Motor neuron (in vitro differentiated cells): ENCODE data around the gene NTNG1. TPM values are rescaled to one million over a fixed set of nuclear protein-coding genes. Genes with fewer than 3 reads are reported as not detected.

Experiments
- ATAC-seq, 8 experiments: fragments of 200-7000 bp; cut with Tn5 transposase; replicated peaks in 6 of 8; 2 replicates each; pipeline ENCODE4 v1.8.0; 2021; ENCODE audit warnings: mild to moderate bottlenecking in 8 of 8, moderate library complexity in 8 of 8
- H3K27ac ChIP-seq, 2 donors: fragments of 250-450 bp; sonication (Bioruptor Pico); 2 replicates each; pipeline ENCODE4 v1.9.0; 2021; ENCODE audit warnings: antibody characterized with exemption in 2 of 2, mild to moderate bottlenecking in 2 of 2, moderate library complexity in 1 of 2
- H3K4me1 ChIP-seq, 2 donors: fragments of 250-450 bp; sonication (Bioruptor Pico); replicated peaks in 1 of 2; 2 replicates each; pipeline ENCODE4 v1.6.1; 2021; ENCODE audit warnings: antibody characterized with exemption in 2 of 2, mild to moderate bottlenecking in 2 of 2, moderate library complexity in 1 of 2
- H3K4me3 ChIP-seq, 5 donors: fragments of 250-450 bp; sonication (Bioruptor Pico); 2 replicates each; pipeline ENCODE4 v1.9.0; 2021; ENCODE audit warnings: antibody characterized with exemption in 5 of 5, mild to moderate bottlenecking in 5 of 5, moderate library complexity in 4 of 5
- WGBS, 10 experiments: fragments of 450-650 bp; shearing (Covaris generic); methylation state at CpG; one replicate each; pipeline ENCODE4 v1.0.0; 2022; 5-methylcytosine and 5-hydroxymethylcytosine counted together
- in situ Hi-C, 9 experiments: fragments of 400-800 bp; cut with MboI; loops; one replicate each; pipeline ENCODE4 v1.15.0; 2021; ENCODE audit warnings: low sequenced_read_pairs in 9 of 9, low pct_unique_long_range_greater_than_20kb in 2 of 9; ENCODE audit not compliant: unreplicated experiment in 9 of 9
- total RNA-seq, 8 experiments: library from RNA; unstranded; fragments of 300-600 nt; gene quantifications; 2 replicates each; pipeline versions ENCODE4 v1.2.3 to v1.2.4, GENCODE V29; 2022

Gene NTNG1
- total RNA-seq, 8 experiments from 2014 or later: 3.7 to 54.8 (median 18.5) TPM

DNA sequence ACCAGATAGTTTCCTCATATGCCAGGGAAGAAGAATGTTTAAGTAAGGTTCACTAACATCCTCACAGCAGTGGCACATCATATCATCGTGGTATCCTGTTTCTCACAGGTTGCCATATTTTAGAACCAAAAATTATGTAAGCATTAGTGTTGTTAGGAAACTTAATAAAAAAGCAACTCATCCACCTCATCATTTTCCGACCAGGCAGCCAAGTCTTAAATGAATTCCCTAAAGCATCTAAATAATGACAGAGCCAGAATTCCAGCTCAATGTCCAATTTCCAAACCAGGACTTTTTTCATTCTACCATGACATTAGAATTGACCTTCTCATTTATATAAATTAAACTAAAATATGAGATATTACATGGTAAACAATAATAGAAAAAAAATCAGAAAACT, 272.7 kb downstream of the NTNG1 start:
- 21 to 100% (median 87%) methylated on average over 1 to 2 of the region's 2 CpGs; no CpG with 5 or more reads in 2 of the 10 experiments for WGBS, 10 experiments
- no peak overlapping the region for H3K4me3 ChIP-seq
- in situ Hi-C loops: loop anchor here in 1 of 9 experiments (25.0 kb wide), 2 partner anchors 99 to 349 kb away; no protein-coding TSS in a partner anchor
- ATAC-seq: no peak
- no peaks in the 10 kb centered on the region for H3K4me1 ChIP-seq
- H3K27ac ChIP-seq: no peak overlapping the region

DNA sequence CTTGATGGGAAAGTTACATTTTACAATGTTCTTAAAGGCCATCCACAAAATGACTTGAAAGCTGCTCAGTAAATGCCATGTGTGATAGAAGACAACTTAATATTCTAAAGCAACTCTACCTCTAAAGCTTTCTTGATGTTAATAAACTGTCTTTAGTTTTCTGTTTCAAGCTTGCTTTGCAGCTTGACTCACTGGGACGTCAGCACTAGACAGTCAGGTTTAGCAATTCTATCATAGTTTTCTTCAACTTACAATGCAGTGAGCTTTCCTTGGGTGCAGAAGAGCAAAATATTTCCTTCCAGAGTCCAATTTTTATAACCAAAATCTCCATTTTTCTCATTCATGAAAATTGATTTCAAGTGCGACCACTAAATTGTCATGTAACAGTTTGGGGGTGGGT, 273.1 kb downstream of the NTNG1 start:
- in situ Hi-C loops: loop anchor here in 1 of 9 experiments (25.0 kb wide), 2 partner anchors 98 to 348 kb away; no protein-coding TSS in a partner anchor
- 43 to 100% (median 90%) methylated on average over 1 to 2 of the region's 2 CpGs; no CpG with 5 or more reads in 1 of the 10 experiments for WGBS, 10 experiments
- Histone ChIP-seq H3K4me3 (no peak overlapping the region), H3K27ac (no peak overlapping the region), H3K4me1 (no peaks in the 10 kb centered on the region)
- no peak for ATAC-seq

DNA sequence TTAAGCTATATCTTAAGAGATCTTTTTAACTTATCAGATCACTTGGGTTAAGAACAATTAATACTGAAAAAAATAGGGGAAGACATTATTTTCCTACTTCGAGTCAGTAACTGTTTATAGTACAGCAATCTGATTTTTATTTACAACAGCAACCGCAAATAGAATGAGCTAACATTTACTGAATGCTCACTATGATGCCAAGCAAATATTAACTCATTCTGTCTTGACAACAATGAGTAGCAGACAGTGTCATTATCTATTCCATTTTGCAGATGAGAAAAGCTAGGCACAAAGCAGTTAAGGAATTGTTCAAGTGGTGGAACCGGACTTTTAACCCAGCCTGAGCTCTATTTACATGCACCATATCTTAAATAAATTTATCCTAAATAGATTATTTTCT, 273.7 kb downstream of the NTNG1 start:
- ATAC-seq: no peak
- WGBS, 10 experiments: 8 to 97% (median 66%) methylated on average over 2 to 3 of the region's 3 CpGs; no CpG with 5 or more reads in 2 of the 10 experiments
- Histone ChIP-seq H3K27ac (no peak overlapping the region), H3K4me1 (no peaks in the 10 kb centered on the region), H3K4me3 (no peak overlapping the region)
- in situ Hi-C loops: loop anchor here in 1 of 9 experiments (25.0 kb wide), 2 partner anchors 98 to 348 kb away; no protein-coding TSS in a partner anchor

DNA sequence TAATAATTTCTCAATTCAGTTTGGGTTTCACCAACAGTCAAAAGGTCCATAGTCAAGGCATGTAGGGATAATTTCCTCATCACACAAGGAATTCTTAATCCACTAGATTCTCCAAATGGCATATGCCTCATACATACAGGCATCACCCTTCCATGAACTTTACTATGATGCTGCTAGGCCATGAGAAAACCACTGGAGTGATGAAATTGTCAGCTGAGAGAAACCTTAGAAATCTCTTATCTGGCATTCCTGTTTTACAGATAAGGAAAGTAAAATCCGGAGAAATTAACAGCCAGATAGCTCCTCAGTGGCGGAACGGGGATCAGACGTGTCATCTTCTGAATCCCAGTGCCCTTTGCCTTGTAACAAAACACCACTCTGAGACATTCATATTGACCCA, 274.4 kb downstream of the NTNG1 start:
- WGBS, 10 experiments: 83 to 100% (median 95%) methylated on average over 1 to 4 of the region's 4 CpGs; no CpG with 5 or more reads in 4 of the 10 experiments
- no peak for ATAC-seq
- in situ Hi-C loops: loop anchor here in 1 of 9 experiments (25.0 kb wide), 2 partner anchors 97 to 347 kb away; no protein-coding TSS in a partner anchor
- no peak overlapping the region for H3K27ac ChIP-seq
- H3K4me1 ChIP-seq: no peaks in the 10 kb centered on the region
- no peak overlapping the region for H3K4me3 ChIP-seq

DNA sequence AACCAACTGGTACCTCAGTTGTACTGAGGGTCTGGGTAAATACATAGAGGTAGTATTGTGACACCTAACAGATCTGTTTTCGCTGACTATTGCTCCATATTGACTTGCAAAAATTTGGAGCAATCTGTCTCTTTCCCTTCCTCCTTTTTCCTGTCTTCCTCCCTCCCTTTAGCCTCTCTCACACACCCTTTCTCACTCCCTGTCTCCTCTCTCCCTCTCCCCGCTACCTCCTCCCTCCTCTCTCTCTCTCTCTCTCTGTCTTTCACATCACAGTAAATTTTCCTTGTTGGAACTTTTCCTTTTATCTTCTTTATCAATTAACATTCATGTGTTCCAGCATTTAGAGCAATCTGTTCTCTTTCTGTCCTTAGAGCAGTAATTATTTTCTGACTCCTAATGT, 278.2 kb downstream of the NTNG1 start:
- Histone ChIP-seq H3K4me1 (peaks cover 7 to 8% of the 10 kb centered on the region in 2 donors), H3K4me3 (no peak overlapping the region), H3K27ac (no peak overlapping the region)
- in situ Hi-C loops: loop anchor here in 1 of 9 experiments (25.0 kb wide), 2 partner anchors 93 to 343 kb away; no protein-coding TSS in a partner anchor
- no peak for ATAC-seq
- WGBS, 10 experiments: 48 to 78% (median 67%) methylated on average over 1 to 2 of the region's 2 CpGs; no CpG with 5 or more reads in 1 of the 10 experiments

DNA sequence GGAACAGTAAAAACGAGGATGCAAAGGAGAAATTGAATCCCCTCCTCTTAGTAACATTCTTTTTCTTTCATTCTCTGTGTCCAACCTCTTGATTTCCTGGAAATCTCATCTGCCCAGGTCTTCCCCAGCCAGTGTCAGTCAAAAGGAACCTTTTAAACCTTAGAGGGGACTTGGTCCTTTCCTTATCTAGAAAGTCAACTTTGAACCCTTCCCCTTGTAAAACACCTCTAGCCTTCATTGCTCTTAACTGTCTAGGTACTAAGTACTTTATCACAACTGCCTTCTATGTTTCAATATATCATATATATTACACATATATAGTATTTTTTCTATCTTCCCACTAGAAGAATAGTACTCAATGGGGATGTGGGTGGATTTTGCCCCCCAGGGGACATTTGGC, 282.1 kb downstream of the NTNG1 start:
- Histone ChIP-seq H3K4me1 (peaks cover 7 to 8% of the 10 kb centered on the region in 2 donors), H3K4me3 (no peak overlapping the region), H3K27ac (no peak overlapping the region)
- in situ Hi-C loops: loop anchor here in 1 of 9 experiments (25.0 kb wide), 2 partner anchors 89 to 339 kb away; no protein-coding TSS in a partner anchor
- WGBS, 10 experiments: 14 to 100% (median 40%) methylated on average over 1 of the region's 1 CpG
- ATAC-seq: no peak

DNA sequence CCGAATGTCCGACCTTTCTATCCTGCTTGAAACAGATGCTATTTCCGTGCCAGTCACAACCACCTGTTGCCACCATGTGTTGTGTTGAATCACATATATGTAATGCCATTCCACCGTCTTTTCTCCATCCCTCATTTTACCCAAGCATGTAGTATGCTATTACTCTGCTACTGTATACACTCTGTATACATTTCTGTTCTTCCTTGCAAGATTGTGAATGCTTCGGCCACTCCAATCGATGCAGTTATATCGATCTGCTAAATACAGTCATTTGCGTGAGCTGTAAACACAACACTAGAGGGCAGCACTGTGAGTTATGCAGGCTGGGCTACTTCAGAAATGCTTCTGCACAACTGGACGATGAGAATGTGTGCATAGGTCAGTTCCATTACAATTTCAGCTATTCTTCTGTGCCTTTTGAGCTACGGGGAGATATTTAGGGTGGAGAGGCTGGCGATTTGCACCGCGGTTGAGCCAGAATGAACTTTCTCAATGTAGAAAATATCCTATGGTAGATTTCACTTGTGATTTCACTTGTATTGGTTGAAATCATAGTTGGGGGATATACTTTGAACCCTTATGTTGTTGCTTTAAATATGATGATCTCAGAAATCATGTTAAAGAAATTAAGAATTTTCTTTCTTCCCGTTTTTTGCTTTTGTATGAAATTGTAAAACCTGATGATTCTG, 289.8 kb downstream of the NTNG1 start:
- WGBS, 10 experiments: 58 to 87% (median 82%) methylated on average over 5 to 14 of the region's 14 CpGs
- peak in 4 of 8 experiments; percentile 15 to 50 (median 40) for ATAC-seq
- H3K4me3 ChIP-seq: no peak overlapping the region
- in situ Hi-C loops: no loop called here
- peaks cover 10 to 24% of the 10 kb centered on the region in 2 donors for H3K4me1 ChIP-seq
- H3K27ac ChIP-seq: no peak overlapping the region

DNA sequence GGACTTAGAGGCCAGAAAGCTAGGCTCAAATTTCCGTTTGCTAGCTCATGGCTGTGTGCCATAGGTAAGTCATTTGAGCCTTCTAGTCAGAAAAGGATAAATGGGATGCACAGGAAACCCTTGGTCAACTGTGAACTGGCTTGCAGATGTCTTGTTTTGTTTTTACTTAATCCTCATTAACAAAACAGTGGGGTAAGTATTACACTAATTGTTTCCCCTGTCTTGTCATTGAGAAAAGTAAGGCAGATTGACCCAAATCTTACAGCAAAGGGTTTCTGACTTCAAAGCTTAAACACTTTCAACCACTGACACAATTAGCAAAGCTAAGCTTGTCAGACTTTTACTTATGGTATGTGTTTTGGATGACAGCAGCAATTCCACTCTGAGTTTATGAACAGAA, 291.3 kb downstream of the NTNG1 start:
- Histone ChIP-seq H3K27ac (no peak overlapping the region), H3K4me3 (no peak overlapping the region), H3K4me1 (peaks cover 16 to 38% of the 10 kb centered on the region in 2 donors)
- in situ Hi-C loops: no loop called here
- no peak for ATAC-seq
- 80 to 100% (median 100%) methylated on average over 1 of the region's 1 CpG; no CpG with 5 or more reads in 2 of the 10 experiments for WGBS, 10 experiments

DNA sequence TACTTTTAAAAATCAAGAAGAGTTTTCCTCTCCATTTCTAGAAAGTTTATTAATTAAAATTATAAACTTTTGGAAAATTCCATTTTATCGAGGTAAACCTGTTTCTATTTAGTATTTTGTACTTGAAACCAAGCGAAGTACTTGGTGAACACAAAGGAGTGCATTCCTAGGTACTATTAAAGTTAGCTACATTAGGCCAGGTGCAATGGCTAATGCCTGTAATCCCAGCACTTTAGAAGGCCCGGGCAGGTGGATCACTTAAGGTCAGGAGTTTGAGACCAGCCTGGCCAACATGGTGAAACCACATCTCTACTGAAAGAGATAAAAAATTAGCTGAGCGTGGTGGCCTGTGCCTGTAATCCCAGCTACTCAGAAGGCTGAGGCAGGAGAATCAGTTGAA, 292.2 kb downstream of the NTNG1 start:
- ATAC-seq: no peak
- in situ Hi-C loops: no loop called here
- no peak overlapping the region for H3K4me3 ChIP-seq
- peaks cover 16 to 42% of the 10 kb centered on the region in 2 donors for H3K4me1 ChIP-seq
- H3K27ac ChIP-seq: no peak overlapping the region
- WGBS, 10 experiments: 22 to 100% (median 92%) methylated on average over 1 to 4 of the region's 4 CpGs

DNA sequence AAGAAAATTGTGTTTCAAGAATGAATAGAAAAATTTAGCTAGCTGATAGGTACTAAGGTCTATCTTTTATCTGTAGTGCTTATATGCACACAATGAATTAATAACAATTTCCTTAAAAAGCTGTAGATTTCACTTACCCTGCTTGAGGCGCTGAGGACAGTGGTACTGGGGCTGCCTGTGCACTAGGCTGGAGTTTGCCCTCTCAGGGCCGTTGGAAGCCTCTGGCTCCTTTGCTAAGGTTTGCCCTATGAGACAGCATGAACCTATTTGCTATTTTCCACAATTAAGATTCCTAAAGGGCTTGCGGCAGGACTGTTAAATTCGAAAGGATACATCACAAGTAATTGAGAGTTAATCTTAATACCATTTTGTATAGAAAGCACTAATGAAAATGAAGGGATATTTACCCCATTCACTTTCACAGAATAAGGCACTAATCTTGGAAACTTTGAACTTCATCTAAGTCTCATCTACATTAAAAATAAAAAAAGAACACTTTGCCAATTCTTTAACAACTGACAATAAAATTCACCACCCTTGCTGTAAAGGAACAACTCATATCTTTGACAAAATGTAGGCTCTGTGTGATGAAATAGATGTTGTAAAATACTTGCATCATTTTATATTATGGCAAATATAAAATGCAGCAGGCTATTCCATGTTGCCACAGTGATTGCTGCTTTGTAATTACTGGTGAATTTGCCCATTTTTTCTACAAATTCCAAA, 293.0 kb downstream of the NTNG1 start:
- in situ Hi-C loops: no loop called here
- H3K4me3 ChIP-seq: no peak overlapping the region
- no peak overlapping the region for H3K27ac ChIP-seq
- ATAC-seq: no peak
- peaks cover 16 to 42% of the 10 kb centered on the region in 2 donors for H3K4me1 ChIP-seq
- WGBS, 10 experiments: 43 to 100% (median 58%) methylated on average over 1 to 4 of the region's 4 CpGs; no CpG with 5 or more reads in 2 of the 10 experiments

DNA sequence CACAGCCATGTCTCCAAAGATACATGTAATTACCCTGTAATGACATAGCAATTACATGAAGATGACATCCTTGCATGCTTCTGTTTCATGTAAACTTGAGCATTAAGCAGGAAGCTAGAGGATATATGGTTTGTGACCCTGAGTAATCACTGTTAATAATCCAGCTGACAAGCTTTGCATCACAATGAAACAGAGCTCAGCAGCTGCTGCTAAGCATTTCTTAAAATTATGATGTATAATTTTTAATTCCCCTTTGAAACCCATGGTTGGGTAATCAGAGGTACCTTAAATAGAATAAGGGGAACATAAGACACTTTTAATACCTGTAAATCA, 293.5 kb downstream of the NTNG1 start:
- in situ Hi-C loops: no loop called here
- peak in 5 of 8 experiments; percentile 62 to 82 (median 74) for ATAC-seq
- Histone ChIP-seq H3K27ac (no peak overlapping the region), H3K4me3 (no peak overlapping the region), H3K4me1 (peaks cover 19 to 43% of the 10 kb centered on the region in 2 donors)

DNA sequence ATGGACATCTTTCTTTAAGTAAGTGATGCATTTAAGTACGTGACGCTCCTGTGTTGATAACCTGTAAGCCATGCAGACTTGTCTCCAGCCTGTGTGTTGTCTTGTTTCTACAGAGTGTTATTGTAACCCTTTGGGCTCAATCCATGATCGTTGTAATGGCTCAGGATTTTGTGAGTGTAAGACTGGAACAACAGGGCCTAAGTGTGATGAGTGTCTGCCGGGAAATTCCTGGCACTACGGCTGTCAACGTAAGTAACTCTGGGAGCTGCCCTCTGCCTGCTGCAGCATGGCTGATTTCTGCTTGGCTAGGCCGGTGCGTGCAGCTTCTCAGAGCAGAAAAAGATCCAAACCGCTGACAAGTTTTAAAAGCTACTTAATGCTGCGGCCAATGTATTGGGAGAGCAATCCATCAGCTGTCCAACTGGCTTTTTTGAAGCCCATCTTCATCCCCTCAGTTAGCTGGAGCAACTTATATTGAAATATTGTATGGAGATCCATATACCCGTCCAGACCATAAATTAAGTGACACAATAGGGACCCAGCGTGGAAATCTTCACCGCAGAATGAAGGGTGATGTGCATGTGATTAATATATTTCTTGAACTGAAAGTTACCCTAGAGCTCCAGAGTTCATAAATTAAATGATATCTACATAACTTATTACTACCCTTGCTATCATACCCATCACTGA, 295.9 kb downstream of the NTNG1 start:
- 72 to 100% (median 81%) methylated on average over 1 to 13 of the region's 13 CpGs for WGBS, 10 experiments
- Histone ChIP-seq H3K4me1 (peaks cover 23 to 48% of the 10 kb centered on the region in 2 donors), H3K27ac (no peak overlapping the region), H3K4me3 (no peak overlapping the region)
- ATAC-seq: peak in 5 of 8 experiments; percentile 32 to 74 (median 67)
- in situ Hi-C loops: no loop called here

DNA sequence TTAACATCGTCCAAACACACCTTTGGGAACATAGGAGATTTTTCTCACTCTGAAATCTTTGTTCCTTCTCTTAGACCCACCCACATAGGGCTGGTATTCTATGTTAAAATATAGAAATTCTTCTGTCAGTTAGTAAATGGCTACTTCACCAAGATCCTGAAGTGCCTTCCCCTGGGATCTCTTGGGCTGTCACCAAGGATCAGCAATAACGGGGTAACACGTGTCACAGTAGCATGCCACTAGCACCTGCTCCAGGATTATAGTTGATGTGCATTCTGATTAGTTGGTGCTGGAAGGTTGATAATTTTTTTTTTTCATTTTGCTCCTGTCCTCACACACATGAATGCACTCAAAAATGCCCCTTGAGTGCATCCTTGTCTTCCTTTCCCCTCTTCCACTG, 298.7 kb downstream of the NTNG1 start:
- Histone ChIP-seq H3K27ac (peak overlapping the region in 1 of 2 donors; percentile 30), H3K4me3 (no peak overlapping the region), H3K4me1 (peaks cover 19 to 36% of the 10 kb centered on the region in 2 donors)
- in situ Hi-C loops: no loop called here
- 20 to 92% (median 60%) methylated on average over 1 to 3 of the region's 3 CpGs; no CpG with 5 or more reads in 4 of the 10 experiments for WGBS, 10 experiments
- ATAC-seq: peak in 3 of 8 experiments; percentile 31 to 58 (median 45)
